Mesendoderm (in vitro differentiated cells): ENCODE data around the gene MAP3K20.
A peak's percentile ranks its signal among the peaks of the same experiment; 100 is the strongest.

Experiments used
- DNase-seq: peaks from one replicate; pipeline ENCODE4 v3.0.0; 2013
- H2AK5ac ChIP-seq: 2 replicates; pipeline ENCODE4 v1.6.1; 2013; ENCODE audit warnings: low read length, inconsistent platforms
- H2BK120ac ChIP-seq: 2 replicates; pipeline ENCODE4 v1.6.1; 2013; ENCODE audit warnings: low read depth, mild to moderate bottlenecking, low read length, moderate library complexity, mixed read lengths
- H2BK15ac ChIP-seq: replicated peaks from 2 replicates; pipeline ENCODE4 v1.6.1; 2013; ENCODE audit warnings: low read depth, mild to moderate bottlenecking, moderate library complexity
- H2BK5ac ChIP-seq: 2 replicates; pipeline ENCODE4 v1.6.1; 2013; ENCODE audit warnings: low read length, inconsistent platforms
- H3K18ac ChIP-seq: 2 replicates; pipeline ENCODE4 v1.6.1; 2013; ENCODE audit warnings: mild to moderate bottlenecking, low read length, mixed read lengths
- H3K23ac ChIP-seq: one replicate; pipeline ENCODE4 v1.6.1; 2013; ENCODE audit warnings: low read length
- H3K27ac ChIP-seq: 2 replicates; pipeline ENCODE4 v1.5.1; 2013; ENCODE audit warnings: low read depth, mild to moderate bottlenecking, inconsistent platforms, low read length, moderate library complexity
- H3K27me3 ChIP-seq: 2 replicates; pipeline ENCODE4 v1.6.1; 2013; ENCODE audit warnings: low read length, control low read depth, mild to moderate bottlenecking, inconsistent platforms; ENCODE audit not compliant: insufficient read depth, poor library complexity
- H3K36me3 ChIP-seq: 2 replicates; pipeline ENCODE4 v1.6.1; 2013; ENCODE audit warnings: low read length, inconsistent platforms; ENCODE audit not compliant: control insufficient read depth, insufficient read depth
- H3K4ac ChIP-seq: one replicate; pipeline ENCODE4 v1.6.1; 2013; ENCODE audit warnings: low read depth, mild to moderate bottlenecking, low read length, moderate library complexity
- H3K4me1 ChIP-seq: 2 replicates; pipeline ENCODE4 v1.6.1; 2013; ENCODE audit warnings: low read depth, low read length, inconsistent platforms; ENCODE audit not compliant: control insufficient read depth
- H3K4me2 ChIP-seq: 2 replicates; pipeline ENCODE4 v1.6.1; 2013; ENCODE audit warnings: low read length
- H3K4me3 ChIP-seq: 2 replicates; pipeline ENCODE4 v1.5.1; 2013; ENCODE audit warnings: mild to moderate bottlenecking, low read length
- H3K56ac ChIP-seq: one replicate; pipeline ENCODE4 v1.6.1; 2013; ENCODE audit warnings: low read length
- H3K79me1 ChIP-seq: 2 replicates; pipeline ENCODE4 v1.6.1; 2013; ENCODE audit warnings: low read length, inconsistent platforms
- H3K79me2 ChIP-seq: 2 replicates; pipeline ENCODE4 v1.6.1; 2013; ENCODE audit warnings: mild to moderate bottlenecking, low read length; ENCODE audit not compliant: control insufficient read depth, insufficient read depth
- H3K9ac ChIP-seq: 2 replicates; pipeline ENCODE4 v1.6.1; 2013; ENCODE audit warnings: low read length, inconsistent platforms
- H4K5ac ChIP-seq: one replicate; pipeline ENCODE4 v1.6.1; 2013; ENCODE audit warnings: low read length
- H4K8ac ChIP-seq: one replicate; pipeline ENCODE4 v1.6.1; 2013; ENCODE audit warnings: low read depth, mild to moderate bottlenecking, control low read depth, low read length, moderate library complexity
- WGBS: extraction: QIAGEN DNeasy Blood & Tissue Kit; methylation state at CpG from one replicate; pipeline ENCODE4 v1.1.7; 2013; ENCODE audit warnings: low lambda C conversion rate, missing lambda C conversion rate; ENCODE audit not compliant: insufficient coverage; ENCODE audit errors: extremely low coverage; 5-methylcytosine and 5-hydroxymethylcytosine counted together

The MAP3K20 gene

GRCh38 chr2:173053043-173053699 is 22.5 kb upstream of the MAP3K20 start:
- Histone ChIP-seq H3K56ac (no peak overlapping the region), H2BK15ac (no peak overlapping the region), H2AK5ac (no peak overlapping the region), H4K8ac (no peak overlapping the region), H3K4me3 (no peak overlapping the region), H3K79me2 (no peaks in the 10 kb centered on the region), H3K27me3 (no peaks in the 10 kb centered on the region), H3K79me1 (no peaks in the 10 kb centered on the region), H3K36me3 (no peaks in the 10 kb centered on the region), H3K18ac (no peak overlapping the region), H3K4me2 (no peak overlapping the region), H3K9ac (no peak overlapping the region), H2BK5ac (no peak overlapping the region), H3K27ac (no peak overlapping the region), H4K5ac (no peak overlapping the region), H3K4ac (no peak overlapping the region), H3K4me1 (no peaks in the 10 kb centered on the region), H2BK120ac (no peak overlapping the region), H3K23ac (no peak overlapping the region)
- no CpG with 5 or more reads among the region's 3 CpGs for WGBS
- DNase-seq = peak; percentile 72

GRCh38 chr2:173054466-173054865 is 21.2 kb upstream of the MAP3K20 start:
- Histone ChIP-seq H4K5ac (no peak overlapping the region), H3K27ac (no peak overlapping the region), H3K79me1 (no peaks in the 10 kb centered on the region), H2BK120ac (no peak overlapping the region), H3K56ac (no peak overlapping the region), H3K79me2 (no peaks in the 10 kb centered on the region), H3K27me3 (no peaks in the 10 kb centered on the region), H3K9ac (no peak overlapping the region), H3K4me1 (no peaks in the 10 kb centered on the region), H3K18ac (no peak overlapping the region), H3K23ac (no peak overlapping the region), H3K4ac (no peak overlapping the region), H2BK5ac (no peak overlapping the region), H2BK15ac (no peak overlapping the region), H4K8ac (no peak overlapping the region), H3K4me2 (no peak overlapping the region), H2AK5ac (no peak overlapping the region), H3K4me3 (no peak overlapping the region), H3K36me3 (no peaks in the 10 kb centered on the region)
- WGBS = no CpG with 5 or more reads among the region's 3 CpGs
- DNase-seq = peak; percentile 59

- no peak overlapping the region for H3K27ac ChIP-seq
- no peak overlapping the region for H2BK15ac ChIP-seq
- no peaks in the 10 kb centered on the region for H3K79me2 ChIP-seq
- H3K27me3 ChIP-seq = no peaks in the 10 kb centered on the region
- no peak overlapping the region for H4K5ac ChIP-seq
- no peak overlapping the region for H3K18ac ChIP-seq
- no peak overlapping the region for H3K9ac ChIP-seq
- no peak overlapping the region for H3K56ac ChIP-seq
- no peak overlapping the region for H2BK5ac ChIP-seq
- H3K4me3 ChIP-seq = no peak overlapping the region
- H3K79me1 ChIP-seq = no peaks in the 10 kb centered on the region
- H3K23ac ChIP-seq = no peak overlapping the region
- H3K36me3 ChIP-seq = no peaks in the 10 kb centered on the region
- H3K4ac ChIP-seq = no peak overlapping the region
- no peaks in the 10 kb centered on the region for H3K4me1 ChIP-seq
- H2AK5ac ChIP-seq = no peak overlapping the region
- no peak overlapping the region for H2BK120ac ChIP-seq
- no peak for DNase-seq
- WGBS = no CpG with 5 or more reads among the region's 4 CpGs
- H3K4me2 ChIP-seq = no peak overlapping the region
- H4K8ac ChIP-seq = no peak overlapping the region
Measured at GRCh38 chr2:173056705-173057364, 18.8 kb upstream of the MAP3K20 start.

GRCh38 chr2:173058097-173058496 is 17.5 kb upstream of the MAP3K20 start:
- Histone ChIP-seq H3K27ac (no peak overlapping the region), H3K27me3 (no peaks in the 10 kb centered on the region), H3K4me1 (no peaks in the 10 kb centered on the region), H3K4me2 (no peak overlapping the region), H2BK120ac (no peak overlapping the region), H3K79me1 (no peaks in the 10 kb centered on the region), H3K79me2 (no peaks in the 10 kb centered on the region), H2BK5ac (no peak overlapping the region), H3K18ac (no peak overlapping the region), H3K23ac (no peak overlapping the region), H2BK15ac (no peak overlapping the region), H2AK5ac (no peak overlapping the region), H3K9ac (no peak overlapping the region), H3K4ac (no peak overlapping the region), H4K8ac (no peak overlapping the region), H3K56ac (no peak overlapping the region), H3K4me3 (no peak overlapping the region), H4K5ac (no peak overlapping the region), H3K36me3 (no peaks in the 10 kb centered on the region)
- no peak for DNase-seq

- Histone ChIP-seq H3K9ac (no peak overlapping the region), H3K4ac (no peak overlapping the region), H2BK5ac (no peak overlapping the region), H3K56ac (no peak overlapping the region), H3K36me3 (no peaks in the 10 kb centered on the region), H3K4me3 (no peak overlapping the region), H4K5ac (no peak overlapping the region), H2BK120ac (no peak overlapping the region), H3K79me2 (no peaks in the 10 kb centered on the region), H4K8ac (no peak overlapping the region), H3K4me2 (no peak overlapping the region), H3K4me1 (no peaks in the 10 kb centered on the region), H3K79me1 (no peaks in the 10 kb centered on the region), H3K27me3 (no peaks in the 10 kb centered on the region), H2BK15ac (no peak overlapping the region), H3K23ac (no peak overlapping the region), H2AK5ac (no peak overlapping the region), H3K18ac (no peak overlapping the region), H3K27ac (no peak overlapping the region)
- peak; percentile 62 for DNase-seq
- no CpG with 5 or more reads among the region's 2 CpGs for WGBS
Measured at GRCh38 chr2:173058673-173059072, 17.0 kb upstream of the MAP3K20 start.

- Histone ChIP-seq H4K5ac (no peak overlapping the region), H3K79me2 (no peaks in the 10 kb centered on the region), H3K18ac (no peak overlapping the region), H2AK5ac (no peak overlapping the region), H3K56ac (no peak overlapping the region), H2BK120ac (no peak overlapping the region), H3K27ac (no peak overlapping the region), H3K79me1 (no peaks in the 10 kb centered on the region), H3K4ac (no peak overlapping the region), H3K4me2 (no peak overlapping the region), H3K9ac (no peak overlapping the region), H3K27me3 (no peaks in the 10 kb centered on the region), H4K8ac (no peak overlapping the region), H3K36me3 (no peaks in the 10 kb centered on the region), H3K23ac (no peak overlapping the region), H2BK15ac (no peak overlapping the region), H3K4me1 (no peaks in the 10 kb centered on the region), H3K4me3 (no peak overlapping the region), H2BK5ac (no peak overlapping the region)
- no peak for DNase-seq
- WGBS = no CpG with 5 or more reads among the region's 3 CpGs
Measured at GRCh38 chr2:173059292-173059691, 16.4 kb upstream of the MAP3K20 start.
